DMS153 (cell line): Measurements from ENCODE around the gene CTNNA3.
"Not testable (repeated sequence)": the region's sequence is repeated elsewhere in the genome, so short reads cannot be mapped to it uniquely, and the experiment has no call there.

Source experiments
- DNase-seq: peaks from one replicate; lab custom pipeline; 2025; lab: John Stamatoyannopoulos, UW

The CTNNA3 gene

GRCh38 chr10:67246066-67246555, 449.9 kb downstream of the CTNNA3 start:
- DNase-seq: no peak

- DNase-seq: no peak
These were observed 453.5 kb downstream of the CTNNA3 start for GRCh38 chr10:67242528-67242927.

DNA sequence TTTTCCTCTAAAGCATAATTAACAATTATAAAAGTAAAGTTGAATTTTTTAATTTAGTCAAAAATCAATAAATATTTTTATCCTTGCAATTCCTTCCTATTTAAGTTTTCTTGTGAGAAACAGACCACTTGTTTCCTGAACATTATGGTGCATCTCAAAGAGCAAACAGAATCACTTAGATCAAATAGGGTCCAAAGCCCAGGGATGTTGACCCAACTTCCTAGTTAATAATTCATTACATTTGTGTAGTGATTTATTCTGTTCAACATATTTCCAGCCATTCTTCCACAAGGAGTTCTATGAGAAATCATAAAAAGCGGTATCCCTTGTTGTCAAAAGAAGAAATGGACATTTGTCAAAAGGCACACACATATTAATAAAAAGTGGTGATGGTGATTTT, 454.5 kb downstream of the CTNNA3 start:
- no peak for DNase-seq

DNA sequence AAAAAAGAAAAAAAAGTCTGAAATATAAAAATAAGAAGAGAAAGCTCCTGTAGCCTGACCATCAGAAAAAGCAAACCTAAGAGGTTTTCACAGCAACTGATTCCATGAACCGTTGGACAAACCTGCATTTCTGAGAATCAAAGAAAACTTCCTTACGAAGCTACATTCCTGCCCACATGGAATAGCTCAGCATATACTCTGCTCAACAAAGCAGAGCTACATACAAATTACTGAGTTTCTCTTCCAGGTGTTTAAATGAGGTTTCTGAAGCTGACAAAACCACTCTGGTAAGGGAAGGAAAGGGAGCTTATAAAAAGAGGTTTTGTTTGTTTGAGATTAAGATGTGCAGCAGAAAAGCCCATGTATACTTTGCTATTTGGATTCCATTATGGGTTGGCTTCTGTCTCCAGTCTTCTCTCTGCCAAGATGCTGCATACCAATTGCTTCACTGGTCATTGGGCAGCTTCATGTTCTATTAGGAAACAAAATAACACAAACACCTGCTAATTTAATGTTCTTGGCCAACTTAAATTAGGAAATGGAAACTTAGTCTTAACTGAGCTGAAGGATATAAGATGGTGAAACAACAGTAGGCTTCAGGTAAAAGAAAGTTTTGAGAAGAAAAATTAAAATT, 456.0 kb downstream of the CTNNA3 start:
- DNase-seq: no peak

DNA sequence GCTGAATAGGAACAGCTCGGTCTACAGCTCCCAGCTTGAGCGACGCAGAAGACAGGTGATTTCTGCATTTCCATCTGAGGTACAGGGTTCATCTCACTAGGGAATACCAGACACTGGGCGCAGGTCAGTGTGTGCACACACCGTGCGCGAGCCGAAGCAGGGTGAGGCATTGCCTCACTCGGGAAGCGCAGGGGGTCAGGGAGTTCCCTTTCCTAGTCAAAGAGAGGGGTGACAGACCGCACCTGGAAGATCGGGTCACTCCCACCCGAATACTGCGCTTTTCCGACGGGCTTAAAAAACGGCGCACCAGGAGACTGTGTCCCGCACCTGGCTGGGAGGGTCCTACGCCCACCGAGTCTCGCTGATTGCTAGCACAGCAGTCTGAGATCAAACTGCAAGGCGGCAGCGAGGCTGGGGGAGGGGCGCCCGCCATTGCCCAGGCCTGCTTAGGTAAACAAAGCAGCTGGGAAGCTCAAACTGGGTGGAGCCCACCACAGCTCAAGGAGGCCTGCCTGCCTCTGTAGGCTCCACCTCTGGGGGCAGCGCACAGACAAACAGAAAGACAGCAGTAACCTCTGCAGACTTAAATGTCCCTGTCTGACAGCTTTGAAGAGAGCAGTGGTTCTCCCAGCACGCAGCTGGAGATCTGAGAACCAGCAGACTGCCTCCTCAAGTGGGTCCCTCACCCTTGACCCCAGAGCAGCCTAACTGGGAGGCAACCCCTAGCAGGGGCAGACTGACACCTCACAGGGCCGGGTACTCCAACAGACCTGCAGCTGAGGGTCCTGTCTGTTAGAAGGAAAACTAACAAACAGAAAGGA, 465.1 kb downstream of the CTNNA3 start:
- DNase-seq: not testable (repeated sequence)

DNA sequence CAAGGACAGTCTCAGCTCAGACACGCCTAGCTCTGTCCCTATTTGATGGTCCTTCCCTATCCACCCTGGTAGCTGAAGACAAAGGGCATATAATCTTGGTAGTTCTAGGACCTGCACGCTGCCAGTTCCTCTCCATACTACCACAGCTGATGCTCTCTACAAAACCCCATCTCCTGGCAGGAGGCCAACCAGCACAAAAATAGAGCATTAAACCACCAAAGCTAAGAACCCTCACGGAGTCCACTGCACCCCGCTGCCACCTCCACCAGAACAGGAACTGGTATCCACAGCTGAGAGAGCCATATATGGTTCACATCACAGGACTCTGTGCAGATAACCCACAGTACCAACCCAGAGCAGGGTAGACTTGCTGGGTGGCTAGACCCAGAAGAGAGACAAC, 470.8 kb downstream of the CTNNA3 start:
- DNase-seq: no peak

DNA sequence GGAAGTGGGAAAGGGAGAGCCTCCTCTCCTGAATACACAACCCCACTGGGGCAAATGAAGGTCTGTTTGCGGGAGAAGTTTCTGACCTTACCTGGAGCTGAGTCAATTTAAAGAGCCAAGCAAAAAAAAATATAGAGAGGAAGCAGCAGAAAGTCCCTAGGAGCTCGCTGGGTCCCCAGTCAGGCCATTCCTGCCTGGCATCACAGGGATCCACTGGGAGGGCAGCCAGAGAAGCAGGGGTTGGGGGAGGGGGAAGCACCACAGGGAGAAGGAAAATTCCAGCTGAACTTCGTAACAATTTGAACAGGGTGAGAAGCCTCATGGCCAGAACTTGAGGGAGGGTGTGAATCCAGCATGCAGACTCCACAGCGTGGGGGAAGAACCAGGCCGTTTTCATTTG, 471.4 kb downstream of the CTNNA3 start:
- no peak for DNase-seq

- DNase-seq: no peak
These were observed 473.1 kb downstream of the CTNNA3 start for GRCh38 chr10:67222934-67223333.

DNA sequence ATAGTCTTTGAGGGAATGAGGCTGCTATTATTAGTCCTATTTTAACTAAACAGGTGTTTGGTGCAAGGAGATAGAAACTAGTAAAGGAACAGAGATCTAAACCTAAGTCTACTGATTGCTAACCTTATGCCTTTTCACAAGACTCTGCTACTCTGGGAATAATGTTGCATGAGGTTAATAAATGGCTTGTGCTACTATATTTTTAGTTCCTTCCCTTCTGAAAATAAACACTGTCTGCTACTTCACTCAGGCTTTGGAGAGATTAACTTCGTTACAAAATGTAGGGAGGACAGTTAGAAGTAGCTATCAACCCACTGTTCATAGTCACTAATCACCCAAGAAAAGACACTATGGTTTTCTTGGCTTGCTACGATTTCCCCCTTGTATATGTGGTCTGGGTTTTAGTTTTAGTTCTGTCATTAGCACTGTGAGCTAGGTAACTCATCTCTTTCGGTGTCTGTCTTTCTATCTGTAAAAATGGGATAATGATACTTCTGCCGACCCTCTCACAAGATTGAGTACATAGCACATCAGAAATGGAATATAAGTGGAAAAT, 474.0 kb downstream of the CTNNA3 start:
- no peak for DNase-seq

- DNase-seq: no peak
These were observed 484.3 kb downstream of the CTNNA3 start for GRCh38 chr10:67211680-67212079.

DNA sequence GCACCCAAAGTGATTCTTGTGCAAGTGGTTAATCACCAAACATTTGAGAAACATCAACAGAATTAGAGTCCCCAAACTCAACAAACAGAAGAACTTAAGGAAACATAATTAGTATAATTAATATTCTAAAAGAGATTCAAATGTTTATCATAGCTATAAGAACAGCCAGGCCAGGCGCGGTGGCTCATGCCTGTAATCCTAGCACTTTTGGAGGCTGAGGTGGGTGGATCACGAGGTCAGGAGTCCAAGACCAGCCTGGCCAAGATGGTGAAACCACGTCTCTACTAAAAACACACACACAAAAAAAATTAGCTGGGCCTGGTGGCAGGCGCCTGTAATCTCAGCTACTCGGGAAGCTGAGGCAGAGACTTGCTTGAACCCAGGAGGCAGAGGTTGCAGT, 488.1 kb downstream of the CTNNA3 start:
- DNase-seq: not testable (repeated sequence)

DNA sequence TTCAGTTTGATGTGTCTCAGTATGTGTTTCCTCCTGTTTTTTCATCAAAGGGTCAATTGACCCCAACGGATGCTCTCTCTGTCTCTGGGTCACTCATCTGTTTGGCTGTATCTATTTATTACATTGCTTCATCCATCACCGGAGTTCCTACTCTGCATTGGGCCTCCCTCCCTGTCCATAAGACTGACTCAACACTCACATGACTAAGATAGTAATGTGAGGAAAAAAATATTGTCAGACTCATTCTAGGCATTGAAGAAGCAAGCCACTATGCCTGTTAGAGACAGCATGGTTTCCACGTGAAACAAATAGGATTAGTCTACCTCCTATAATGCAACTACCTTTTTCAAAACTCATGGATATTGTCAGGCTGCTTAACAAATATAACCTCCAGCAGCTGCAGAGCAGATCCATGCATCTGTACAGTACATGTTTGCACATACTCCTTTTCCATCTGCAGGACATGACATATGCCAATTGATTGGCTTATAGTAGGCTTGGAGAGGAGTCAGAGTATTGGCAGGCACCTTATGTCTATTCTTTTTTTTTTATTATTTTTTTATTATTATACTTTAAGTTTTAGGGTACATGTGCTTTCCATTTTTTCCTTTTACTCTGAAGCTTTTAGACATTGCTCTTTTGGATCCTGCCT, 495.0 kb downstream of the CTNNA3 start:
- DNase-seq: no peak

GRCh38 chr10:67175354-67175753, 520.6 kb downstream of the CTNNA3 start:
- no peak for DNase-seq

DNA sequence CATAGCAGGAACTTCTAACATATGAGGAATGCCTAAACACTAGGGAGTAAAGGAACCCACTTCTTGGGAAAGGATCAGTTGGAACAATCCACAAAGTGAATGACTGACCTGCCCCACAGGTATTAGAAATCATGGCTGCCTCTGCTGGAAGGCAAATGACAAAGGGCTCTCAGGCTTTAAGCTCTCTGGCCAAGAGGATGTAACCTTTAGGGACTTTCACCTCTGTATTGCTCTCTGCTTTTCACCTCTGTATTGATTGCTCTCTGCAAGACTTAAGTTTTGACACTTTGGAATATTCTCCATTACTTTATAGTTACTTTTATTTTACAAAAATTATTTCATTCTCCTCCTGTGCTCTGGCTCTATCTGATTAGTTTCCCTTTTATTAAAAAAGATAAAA, 522.2 kb downstream of the CTNNA3 start:
- no peak for DNase-seq

GRCh38 chr10:67171970-67172369, 524.0 kb downstream of the CTNNA3 start:
- DNase-seq: no peak

DNA sequence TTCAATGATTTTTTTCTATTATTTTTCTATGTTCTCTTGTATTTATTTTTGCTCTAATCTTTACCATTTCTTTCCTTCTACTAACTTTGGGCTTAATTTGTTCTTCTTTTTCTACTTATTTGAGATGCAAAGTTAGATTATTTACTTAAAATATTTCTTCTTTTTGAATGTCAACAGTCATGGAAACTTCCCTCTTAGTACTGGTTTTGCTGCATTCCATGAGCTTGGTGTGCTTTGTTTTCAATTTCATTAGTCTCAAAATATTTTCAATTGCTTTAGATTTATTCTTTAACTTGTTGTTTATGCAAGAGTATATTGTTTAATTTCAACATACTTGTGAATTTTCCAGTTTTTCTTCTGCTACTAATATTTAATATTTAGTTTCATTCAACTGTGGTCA, 539.8 kb downstream of the CTNNA3 start:
- DNase-seq: no peak

GRCh38 chr10:67151471-67151870, 544.5 kb downstream of the CTNNA3 start:
- no peak for DNase-seq

- no peak for DNase-seq
These were observed 551.5 kb downstream of the CTNNA3 start for GRCh38 chr10:67144530-67144929.

- DNase-seq: no peak
These were observed 554.7 kb downstream of the CTNNA3 start for GRCh38 chr10:67141300-67141699.

GRCh38 chr10:67140641-67141040, 555.4 kb downstream of the CTNNA3 start:
- no peak for DNase-seq

GRCh38 chr10:67127441-67127840, 568.6 kb downstream of the CTNNA3 start:
- no peak for DNase-seq

GRCh38 chr10:67119651-67120050, 576.3 kb downstream of the CTNNA3 start:
- DNase-seq: no peak

- no peak for DNase-seq
These were observed 580.0 kb downstream of the CTNNA3 start for GRCh38 chr10:67115972-67116371.
